Central memory CD4-positive, alpha-beta T cell (primary cell): Measurements from ENCODE around the gene ZNF678.
A peak's percentile ranks its signal among the peaks of the same experiment; 100 is the strongest.

Experiments used
- DNase-seq: peaks from one replicate; pipeline ENCODE4 v3.0.0; 2022
- total RNA-seq, 3 experiments: gene quantifications; one replicate each; lab custom pipeline; 2026; lab: John Stamatoyannopoulos, UW

ZNF678 gene
- total RNA-seq = 25.1 to 27.1 (median 27.0) reads per million in 3 experiments

- peak; percentile 84 for DNase-seq
Measured at GRCh38 chr1:227563324-227564201, at the start of gene ZNF678. Gene ZNF678, plus strand, starts transcription at chr1:227563556. Its CDS starts 87,436 bp downstream, at chr1:227650992.

GRCh38 chr1:227518876-227519275, 44.5 kb upstream of the ZNF678 start:
- no peak for DNase-seq

- no peak for DNase-seq
Measured at GRCh38 chr1:227521782-227522181, 41.6 kb upstream of the ZNF678 start.

GRCh38 chr1:227526524-227526923, 36.8 kb upstream of the ZNF678 start:
- DNase-seq = no peak

GRCh38 chr1:227532019-227532619, 31.2 kb upstream of the ZNF678 start:
- no peak for DNase-seq

- DNase-seq = no peak
Measured at GRCh38 chr1:227540170-227541098, 22.9 kb upstream of the ZNF678 start.

- no peak for DNase-seq
Measured at GRCh38 chr1:227541129-227541528, 22.2 kb upstream of the ZNF678 start.

- DNase-seq = no peak
Measured at GRCh38 chr1:227541796-227542152, 21.6 kb upstream of the ZNF678 start.

GRCh38 chr1:227542153-227543120, 20.9 kb upstream of the ZNF678 start:
- DNase-seq = peak; percentile 85

- DNase-seq = no peak
Measured at GRCh38 chr1:227543283-227544066, 19.9 kb upstream of the ZNF678 start.

GRCh38 chr1:227544067-227545050, 19.0 kb upstream of the ZNF678 start:
- no peak for DNase-seq

- no peak for DNase-seq
Measured at GRCh38 chr1:227545361-227545760, 18.0 kb upstream of the ZNF678 start.

GRCh38 chr1:227546059-227546458, 17.3 kb upstream of the ZNF678 start:
- DNase-seq = no peak

- no peak for DNase-seq
Measured at GRCh38 chr1:227546598-227547309, 16.6 kb upstream of the ZNF678 start.

GRCh38 chr1:227547310-227548118, 15.8 kb upstream of the ZNF678 start:
- DNase-seq = no peak

- no peak for DNase-seq
Measured at GRCh38 chr1:227548119-227548397, 15.3 kb upstream of the ZNF678 start.

- no peak for DNase-seq
Measured at GRCh38 chr1:227548448-227548847, 14.9 kb upstream of the ZNF678 start.

- no peak for DNase-seq
Measured at GRCh38 chr1:227549892-227550291, 13.5 kb upstream of the ZNF678 start.
